ENCODE measurements around the gene TRABD2A. TPM values are rescaled to one million over a fixed set of nuclear protein-coding genes. Genes with fewer than 3 reads are reported as not detected.

Gene TRABD2A
- total RNA-seq, 1 experiment from 2014 or later: 1.7 TPM

DNA sequence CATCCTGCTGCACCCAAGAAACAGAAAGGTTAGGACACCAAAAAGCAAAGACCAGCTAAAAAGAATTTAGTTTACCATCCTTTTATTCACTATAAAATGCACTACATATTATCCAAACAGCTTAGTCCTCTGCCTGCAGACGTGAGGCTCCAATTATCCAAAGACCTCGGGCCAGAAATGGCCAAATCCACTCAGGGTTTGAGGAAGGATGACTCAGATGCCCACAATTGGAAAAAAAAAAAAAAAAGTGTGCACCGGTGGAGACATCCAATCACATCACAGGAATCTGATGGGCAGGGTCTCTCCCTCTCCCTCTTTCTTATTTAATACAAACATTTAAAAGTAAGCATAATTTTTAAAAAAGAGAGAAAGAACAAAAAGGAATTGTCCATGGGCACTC, 65.7 kb downstream of the TRABD2A start:
- no peak overlapping the region for H2BK20ac ChIP-seq (ENCODE audit: low read depth, low read length, poor library complexity, severe bottlenecking)
- TF ChIP-seq, protein P1, sequence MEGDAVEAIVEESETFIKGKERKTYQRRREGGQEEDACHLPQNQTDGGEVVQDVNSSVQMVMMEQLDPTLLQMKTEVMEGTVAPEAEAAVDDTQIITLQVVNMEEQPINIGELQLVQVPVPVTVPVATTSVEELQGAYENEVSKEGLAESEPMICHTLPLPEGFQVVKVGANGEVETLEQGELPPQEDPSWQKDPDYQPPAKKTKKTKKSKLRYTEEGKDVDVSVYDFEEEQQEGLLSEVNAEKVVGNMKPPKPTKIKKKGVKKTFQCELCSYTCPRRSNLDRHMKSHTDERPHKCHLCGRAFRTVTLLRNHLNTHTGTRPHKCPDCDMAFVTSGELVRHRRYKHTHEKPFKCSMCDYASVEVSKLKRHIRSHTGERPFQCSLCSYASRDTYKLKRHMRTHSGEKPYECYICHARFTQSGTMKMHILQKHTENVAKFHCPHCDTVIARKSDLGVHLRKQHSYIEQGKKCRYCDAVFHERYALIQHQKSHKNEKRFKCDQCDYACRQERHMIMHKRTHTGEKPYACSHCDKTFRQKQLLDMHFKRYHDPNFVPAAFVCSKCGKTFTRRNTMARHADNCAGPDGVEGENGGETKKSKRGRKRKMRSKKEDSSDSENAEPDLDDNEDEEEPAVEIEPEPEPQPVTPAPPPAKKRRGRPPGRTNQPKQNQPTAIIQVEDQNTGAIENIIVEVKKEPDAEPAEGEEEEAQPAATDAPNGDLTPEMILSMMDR (conservative IDR thresholded peaks at IDR 0.05): no peak

More for the DNA sequence above, 65.7 kb downstream of the TRABD2A start:
- no peak overlapping the region for H3K18ac ChIP-seq (ENCODE audit: insufficient read length, low read depth, low read length)
- H3K79me1 ChIP-seq (ENCODE audit: insufficient read depth, low read depth, low read length, poor library complexity, severe bottlenecking): no peaks in the 10 kb centered on the region
- no peak overlapping the region for H2AFZ ChIP-seq (ENCODE audit: low read length)
- H3K23me2 ChIP-seq (ENCODE audit: insufficient read length, low read depth, low read length, poor library complexity, severe bottlenecking): no peaks in the 10 kb centered on the region
- H3K56ac ChIP-seq (ENCODE audit: insufficient read length, low read depth, low read length): no peak overlapping the region
- Mint-ChIP-seq H3K4me1 (peaks cover 0 to 3% of the 10 kb centered on the region in 2 experiments; a peak in 1 of 4 replicates), H3K36me3 (ENCODE audit: insufficient read depth in 1 of 3, low read depth in 3 of 3) (no peaks in the 10 kb centered on the region), H3K9me3 (no peaks in the 10 kb centered on the region), H3K27me3 (ENCODE audit: low read depth) (peaks cover 11% of the 10 kb centered on the region), H3K27ac (no peak overlapping the region), H3K4me3 (no peak overlapping the region)
- H2BK5ac ChIP-seq (ENCODE audit: insufficient read length, low read length): no peak overlapping the region
- no CpG with 5 or more reads among the region's 3 CpGs for WGBS (ENCODE audit: extremely low coverage, insufficient read length, low lambda C conversion rate)
- no peak overlapping the region for H3K27ac ChIP-seq (ENCODE audit: insufficient read length, low read depth, low read length)
- no peak overlapping the region for H3K23ac ChIP-seq (ENCODE audit: insufficient read length, low read depth, low read length)
- no peak overlapping the region for H4K5ac ChIP-seq (ENCODE audit: insufficient read length, low read depth, low read length)
- no peak for DNase-seq
- no peak overlapping the region for H3T11ph ChIP-seq (ENCODE audit: low read length)
- H3K4me1 ChIP-seq (ENCODE audit: insufficient read depth, low read length): no peaks in the 10 kb centered on the region
- H2BK12ac ChIP-seq (ENCODE audit: insufficient read length, low read depth, low read length): no peak overlapping the region
- no peak overlapping the region for H3K4ac ChIP-seq (ENCODE audit: low read depth, low read length)
- H2AK5ac ChIP-seq (ENCODE audit: insufficient read length, low read length): no peak overlapping the region
- H2BK120ac ChIP-seq (ENCODE audit: low read depth, low read length, poor library complexity, severe bottlenecking): no peak overlapping the region
- no peak overlapping the region for H3K9ac ChIP-seq (ENCODE audit: extremely low read depth, insufficient read length, low read length)
- no peak overlapping the region for H2BK15ac ChIP-seq (ENCODE audit: low read depth, low read length)
- no peak overlapping the region for H4K91ac ChIP-seq (ENCODE audit: insufficient read length, low read depth, low read length)
- H3K4me2 ChIP-seq (ENCODE audit: insufficient read depth, insufficient read length, low read length): no peak overlapping the region
- H3K9me3 ChIP-seq (ENCODE audit: control insufficient read depth, low read depth, low read length): no peaks in the 10 kb centered on the region
- H3K27me3 ChIP-seq (ENCODE audit: insufficient read depth, low read length): no peaks in the 10 kb centered on the region
- H4K20me1 ChIP-seq (ENCODE audit: control insufficient read depth, insufficient read depth, insufficient read length): no peaks in the 10 kb centered on the region
- no peak overlapping the region for H3K14ac ChIP-seq (ENCODE audit: insufficient read depth, low read length)
- H3K79me2 ChIP-seq (ENCODE audit: insufficient read depth, low read length): no peaks in the 10 kb centered on the region
- no peak overlapping the region for H4K8ac ChIP-seq (replicated peaks; ENCODE audit: insufficient read length, low read depth, low read length)
